Ishikawa (cell line): Measurements from ENCODE around the gene PTER.

ENCODE experiments used
- CEBPB ChIP-seq: IDR thresholded peaks from 2 replicates; pipeline ENCODE4 v1.6.1; 2012
- CREB1 ChIP-seq: IDR thresholded peaks from 2 replicates; pipeline ENCODE4 v1.6.1; 2012; ENCODE audit warnings: low read depth
- EGR1 ChIP-seq: IDR thresholded peaks from 2 replicates; pipeline ENCODE4 v1.6.1; 2012
- EP300 ChIP-seq: IDR thresholded peaks from 2 replicates; pipeline ENCODE4 v1.6.1; 2012; ENCODE audit warnings: borderline replicate concordance
- FOXM1 ChIP-seq: IDR thresholded peaks from 2 replicates; pipeline ENCODE4 v1.6.1; 2012; ENCODE audit warnings: low read depth, borderline replicate concordance
- MAX ChIP-seq: IDR thresholded peaks from 2 replicates; pipeline ENCODE4 v1.6.1; 2012
- NFIC ChIP-seq: IDR thresholded peaks from 2 replicates; pipeline ENCODE4 v1.6.1; 2012
- RAD21 ChIP-seq: IDR thresholded peaks from 2 replicates; pipeline ENCODE4 v1.6.1; 2012; ENCODE audit warnings: low read depth
- TAF1 ChIP-seq: IDR thresholded peaks from 2 replicates; pipeline ENCODE4 v1.6.1; 2012; ENCODE audit warnings: low read depth, mild to moderate bottlenecking
- TCF12 ChIP-seq: IDR thresholded peaks from 2 replicates; pipeline ENCODE4 v1.6.1; 2012; ENCODE audit warnings: low read depth
- TEAD4 ChIP-seq: IDR thresholded peaks from 2 replicates; pipeline ENCODE4 v1.6.1; 2012
- YY1 ChIP-seq: IDR thresholded peaks from 2 replicates; pipeline ENCODE4 v1.6.1; 2012; ENCODE audit warnings: low read depth
- ZBTB7A ChIP-seq: IDR thresholded peaks from 2 replicates; pipeline ENCODE4 v1.6.1; 2012; ENCODE audit warnings: low read depth
- TF ChIP-seq, protein P1 (sequence below): IDR thresholded peaks from 2 replicates; pipeline ENCODE4 v1.6.1; 2012; ENCODE audit warnings: low read depth, mild to moderate bottlenecking
- TF ChIP-seq, protein P2 (sequence below): IDR thresholded peaks from 2 replicates; pipeline ENCODE4 v1.6.1; 2012

Gene PTER

GRCh38 chr10:16491933-16492332, 55.1 kb downstream of the PTER start:
- no peak for TF ChIP-seq NFIC
- TF ChIP-seq TCF12 = no peak
- TF ChIP-seq CEBPB = no peak
- no peak for TF ChIP-seq EP300
- no peak for TF ChIP-seq TEAD4
- no peak for TF ChIP-seq CREB1
- no peak for TF ChIP-seq ZBTB7A
- TF ChIP-seq YY1 = no peak
- no peak for TF ChIP-seq TAF1
- TF ChIP-seq FOXM1 = no peak
- no peak for TF ChIP-seq MAX
- TF ChIP-seq, protein P1, sequence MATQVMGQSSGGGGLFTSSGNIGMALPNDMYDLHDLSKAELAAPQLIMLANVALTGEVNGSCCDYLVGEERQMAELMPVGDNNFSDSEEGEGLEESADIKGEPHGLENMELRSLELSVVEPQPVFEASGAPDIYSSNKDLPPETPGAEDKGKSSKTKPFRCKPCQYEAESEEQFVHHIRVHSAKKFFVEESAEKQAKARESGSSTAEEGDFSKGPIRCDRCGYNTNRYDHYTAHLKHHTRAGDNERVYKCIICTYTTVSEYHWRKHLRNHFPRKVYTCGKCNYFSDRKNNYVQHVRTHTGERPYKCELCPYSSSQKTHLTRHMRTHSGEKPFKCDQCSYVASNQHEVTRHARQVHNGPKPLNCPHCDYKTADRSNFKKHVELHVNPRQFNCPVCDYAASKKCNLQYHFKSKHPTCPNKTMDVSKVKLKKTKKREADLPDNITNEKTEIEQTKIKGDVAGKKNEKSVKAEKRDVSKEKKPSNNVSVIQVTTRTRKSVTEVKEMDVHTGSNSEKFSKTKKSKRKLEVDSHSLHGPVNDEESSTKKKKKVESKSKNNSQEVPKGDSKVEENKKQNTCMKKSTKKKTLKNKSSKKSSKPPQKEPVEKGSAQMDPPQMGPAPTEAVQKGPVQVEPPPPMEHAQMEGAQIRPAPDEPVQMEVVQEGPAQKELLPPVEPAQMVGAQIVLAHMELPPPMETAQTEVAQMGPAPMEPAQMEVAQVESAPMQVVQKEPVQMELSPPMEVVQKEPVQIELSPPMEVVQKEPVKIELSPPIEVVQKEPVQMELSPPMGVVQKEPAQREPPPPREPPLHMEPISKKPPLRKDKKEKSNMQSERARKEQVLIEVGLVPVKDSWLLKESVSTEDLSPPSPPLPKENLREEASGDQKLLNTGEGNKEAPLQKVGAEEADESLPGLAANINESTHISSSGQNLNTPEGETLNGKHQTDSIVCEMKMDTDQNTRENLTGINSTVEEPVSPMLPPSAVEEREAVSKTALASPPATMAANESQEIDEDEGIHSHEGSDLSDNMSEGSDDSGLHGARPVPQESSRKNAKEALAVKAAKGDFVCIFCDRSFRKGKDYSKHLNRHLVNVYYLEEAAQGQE = no peak
- TF ChIP-seq, protein P2, sequence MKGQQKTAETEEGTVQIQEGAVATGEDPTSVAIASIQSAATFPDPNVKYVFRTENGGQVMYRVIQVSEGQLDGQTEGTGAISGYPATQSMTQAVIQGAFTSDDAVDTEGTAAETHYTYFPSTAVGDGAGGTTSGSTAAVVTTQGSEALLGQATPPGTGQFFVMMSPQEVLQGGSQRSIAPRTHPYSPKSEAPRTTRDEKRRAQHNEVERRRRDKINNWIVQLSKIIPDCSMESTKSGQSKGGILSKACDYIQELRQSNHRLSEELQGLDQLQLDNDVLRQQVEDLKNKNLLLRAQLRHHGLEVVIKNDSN = no peak
- TF ChIP-seq RAD21 = no peak
- TF ChIP-seq EGR1 = no peak

DNA sequence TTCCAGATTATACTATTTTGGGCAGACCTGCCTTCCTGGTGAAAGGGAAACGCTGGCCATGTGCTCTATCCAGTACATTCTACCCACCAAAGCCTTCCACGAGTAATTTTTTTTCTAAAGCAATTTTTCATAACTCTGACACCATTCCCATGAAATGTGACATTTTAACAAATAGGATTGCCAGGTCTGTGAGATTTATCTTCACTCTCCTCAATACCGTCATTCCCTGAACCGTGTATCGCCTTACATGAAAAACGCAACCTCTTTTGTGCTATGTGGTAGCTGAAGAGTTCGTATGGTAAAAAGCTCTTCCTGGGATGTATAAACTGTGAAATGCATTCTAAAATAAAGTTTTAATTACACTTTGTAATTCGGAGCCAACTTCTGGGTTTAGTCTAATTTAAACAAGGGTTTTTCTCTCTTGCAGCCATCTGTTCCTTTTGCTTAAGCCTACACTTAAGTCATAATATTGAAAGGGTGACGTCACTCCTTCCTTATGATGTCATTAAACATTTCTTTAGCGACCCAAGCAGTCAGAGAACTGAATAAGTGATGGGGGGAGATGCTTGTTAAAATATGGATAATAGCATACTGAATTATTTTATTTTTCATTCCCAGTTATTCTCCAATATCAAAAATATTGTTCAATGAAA, 57.2 kb downstream of the PTER start:
- TF ChIP-seq MAX = no peak
- TF ChIP-seq CEBPB = no peak
- no peak for TF ChIP-seq CREB1
- no peak for TF ChIP-seq TAF1
- TF ChIP-seq NFIC = no peak
- TF ChIP-seq TCF12 = no peak
- TF ChIP-seq ZBTB7A = no peak
- TF ChIP-seq TEAD4 = no peak
- no peak for TF ChIP-seq EGR1
- no peak for TF ChIP-seq EP300
- TF ChIP-seq, protein P1 = no peak
- no peak for TF ChIP-seq FOXM1
- TF ChIP-seq, protein P2 = no peak
- no peak for TF ChIP-seq RAD21
- TF ChIP-seq YY1 = no peak

- TF ChIP-seq TCF12 (no peak), ZBTB7A (no peak), MAX (no peak)
- TF ChIP-seq, protein P1 = no peak
Measured at GRCh38 chr10:16497911-16498310, 61.1 kb downstream of the PTER start.

DNA sequence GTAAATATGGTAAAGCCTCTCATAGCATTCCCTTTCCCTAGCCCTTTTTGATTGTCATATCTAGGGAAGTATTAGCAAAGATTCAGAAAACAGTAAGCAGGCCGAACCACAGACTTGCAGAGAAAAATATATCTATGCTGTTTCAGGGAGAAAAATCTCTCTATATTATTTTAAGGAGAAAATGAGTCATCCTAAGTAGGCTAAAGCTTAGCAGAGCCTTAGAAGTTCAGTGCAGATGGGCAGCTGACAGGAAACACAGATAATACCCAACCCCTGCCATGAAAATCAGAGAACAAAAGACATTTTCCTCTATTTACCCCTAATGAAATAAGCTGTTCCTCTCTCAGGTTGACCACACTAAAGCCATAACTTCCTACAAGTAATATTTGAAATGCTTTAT, 68.4 kb downstream of the PTER start:
- TF ChIP-seq RAD21 = no peak
- no peak for TF ChIP-seq EP300
- no peak for TF ChIP-seq YY1
- no peak for TF ChIP-seq TCF12
- no peak for TF ChIP-seq CREB1
- no peak for TF ChIP-seq EGR1
- TF ChIP-seq CEBPB = no peak
- no peak for TF ChIP-seq MAX
- no peak for TF ChIP-seq TAF1
- TF ChIP-seq, protein P2 = no peak
- TF ChIP-seq, protein P1 = no peak
- TF ChIP-seq ZBTB7A = no peak
- no peak for TF ChIP-seq TEAD4
- no peak for TF ChIP-seq NFIC
- no peak for TF ChIP-seq FOXM1
